HepG2 (cell line): ENCODE results near the gene MYLK. TPM values are rescaled to one million over a fixed set of nuclear protein-coding genes. Genes with fewer than 3 reads are reported as not detected.

Source experiments
- AHR ChIP-seq: IDR thresholded peaks from 2 replicates; pipeline ENCODE4 v1.6.1; 2018; ENCODE audit warnings: missing genetic modification reagents, missing compliant biosample characterization
- ARHGAP35 ChIP-seq: sonication (generic); formaldehyde crosslinking; IDR thresholded peaks from 2 replicates; pipeline ENCODE4 v1.9.0; 2022; ENCODE audit warnings: mild to moderate bottlenecking, inconsistent platforms, moderate library complexity, missing genetic modification reagents, borderline replicate concordance
- CAMTA2 ChIP-seq: sonication (generic); formaldehyde crosslinking; IDR thresholded peaks from 2 replicates; pipeline ENCODE4 v1.4.0; 2020; ENCODE audit warnings: mild to moderate bottlenecking, missing genetic modification reagents, borderline replicate concordance
- CC2D1A ChIP-seq: sonication (generic); formaldehyde crosslinking; IDR thresholded peaks from 2 replicates; pipeline ENCODE4 v1.8.1; 2023; ENCODE audit warnings: mild to moderate bottlenecking, missing genetic modification reagents
- CHD2 ChIP-seq: IDR thresholded peaks from 2 replicates; pipeline ENCODE4 v1.6.1; 2011; ENCODE audit warnings: low read depth, low read length, improper control_type of control experiment
- CREB1 ChIP-seq, 2 experiments: fragments of 450-650 bp in 1 of 2; IDR thresholded peaks; 2 replicates each; pipeline ENCODE4 v1.6.1; 2016 to 2017; ENCODE audit warnings: control low read depth in 1 of 2, mild to moderate bottlenecking in 1 of 2, missing compliant biosample characterization in 1 of 2, missing genetic modification characterization in 1 of 2
- HOMEZ ChIP-seq: IDR thresholded peaks from 2 replicates; pipeline ENCODE4 v1.6.1; 2016; ENCODE audit warnings: low read depth
- IKZF5 ChIP-seq: IDR thresholded peaks from 2 replicates; pipeline ENCODE4 v1.6.1; 2018; ENCODE audit warnings: missing genetic modification reagents, mild to moderate bottlenecking, missing compliant biosample characterization
- PHF5A ChIP-seq: IDR thresholded peaks from one replicate; pipeline ENCODE4 v1.6.1; 2018; ENCODE audit warnings: low read depth, missing genetic modification reagents; ENCODE audit not compliant: unreplicated experiment
- RNF2 ChIP-seq: fragments of 450-650 bp; conservative IDR thresholded peaks from 2 replicates; pipeline ENCODE4 v1.6.1; 2016; ENCODE audit warnings: low read depth
- SMARCE1 ChIP-seq: fragments of 450-650 bp; IDR thresholded peaks from 2 replicates; pipeline ENCODE4 v1.6.1; 2017; ENCODE audit warnings: borderline replicate concordance
- TGIF2 ChIP-seq: IDR thresholded peaks from 2 replicates; pipeline ENCODE4 v1.6.1; 2016; ENCODE audit warnings: control low read depth, missing compliant biosample characterization
- TSC22D2 ChIP-seq: sonication (generic); formaldehyde crosslinking; IDR thresholded peaks from 2 replicates; pipeline ENCODE4 v1.5.1; 2020; ENCODE audit warnings: missing genetic modification reagents, mild to moderate bottlenecking, borderline replicate concordance
- ZNF121 ChIP-seq: sonication (generic); formaldehyde crosslinking; IDR thresholded peaks from 2 replicates; pipeline ENCODE4 v1.5.0; 2020; ENCODE audit warnings: mild to moderate bottlenecking, missing genetic modification reagents
- ZNF776 ChIP-seq: sonication (generic); formaldehyde crosslinking; IDR thresholded peaks from 2 replicates; pipeline ENCODE4 v1.4.0; 2020; ENCODE audit warnings: mild to moderate bottlenecking, missing genetic modification reagents
- polyA plus RNA-seq, 8 experiments: library from polyadenylated mRNA; depleted of rRNA in 3 of 8; stranded (reverse) in 7 of 8; unstranded in 1 of 8; fragments of >200 nt; fragmentation: Illumina TruSeq in 4 of 8; extraction: Trizol in 4 of 8; gene quantifications; 2 replicates each; pipeline versions ENCODE4 v1.2.1 to v1.2.3, GENCODE V29; 2011 to 2016; ENCODE audit warnings: low read depth in 4 of 8, missing spikeins in 1 of 8, mixed read lengths in 1 of 8; ENCODE audit not compliant: insufficient read depth in 1 of 8
- total RNA-seq, 5 experiments: library from RNA; depleted of rRNA; stranded (reverse); fragments of >200 nt; fragmentation: Illumina TruSeq; extraction: Trizol; gene quantifications; 2 replicates each; pipeline ENCODE4 v1.2.3, GENCODE V29; 2016; ENCODE audit warnings: low read depth in 1 of 5
- TF ChIP-seq, protein P1 (sequence below): sonication (generic); formaldehyde crosslinking; IDR thresholded peaks from 2 replicates; pipeline ENCODE4 v1.5.0; 2020; ENCODE audit warnings: mild to moderate bottlenecking, missing genetic modification reagents
- TF ChIP-seq, protein P2 (sequence below): sonication (generic); formaldehyde crosslinking; IDR thresholded peaks from 2 replicates; pipeline ENCODE4 v1.4.0; 2020; ENCODE audit warnings: missing genetic modification reagents, mild to moderate bottlenecking, borderline replicate concordance
- TF ChIP-seq, protein P3 (sequence below): sonication (generic); formaldehyde crosslinking; conservative IDR thresholded peaks from 2 replicates; pipeline ENCODE4 v1.4.0; 2020; ENCODE audit warnings: mild to moderate bottlenecking, missing genetic modification reagents, moderate library complexity

The MYLK gene
- total and polyA plus RNA-seq, 2 of the 13 experiments (the other 11 are each of a cell fraction or from before 2014, with no cell fraction given): 10.6 to 34.9 TPM

- TF ChIP-seq, protein P1, sequence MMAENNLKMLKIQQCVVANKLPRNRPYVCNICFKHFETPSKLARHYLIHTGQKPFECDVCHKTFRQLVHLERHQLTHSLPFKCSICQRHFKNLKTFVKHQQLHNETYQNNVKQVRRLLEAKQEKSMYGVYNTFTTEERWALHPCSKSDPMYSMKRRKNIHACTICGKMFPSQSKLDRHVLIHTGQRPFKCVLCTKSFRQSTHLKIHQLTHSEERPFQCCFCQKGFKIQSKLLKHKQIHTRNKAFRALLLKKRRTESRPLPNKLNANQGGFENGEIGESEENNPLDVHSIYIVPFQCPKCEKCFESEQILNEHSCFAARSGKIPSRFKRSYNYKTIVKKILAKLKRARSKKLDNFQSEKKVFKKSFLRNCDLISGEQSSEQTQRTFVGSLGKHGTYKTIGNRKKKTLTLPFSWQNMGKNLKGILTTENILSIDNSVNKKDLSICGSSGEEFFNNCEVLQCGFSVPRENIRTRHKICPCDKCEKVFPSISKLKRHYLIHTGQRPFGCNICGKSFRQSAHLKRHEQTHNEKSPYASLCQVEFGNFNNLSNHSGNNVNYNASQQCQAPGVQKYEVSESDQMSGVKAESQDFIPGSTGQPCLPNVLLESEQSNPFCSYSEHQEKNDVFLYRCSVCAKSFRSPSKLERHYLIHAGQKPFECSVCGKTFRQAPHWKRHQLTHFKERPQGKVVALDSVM (CRISPR knock-in tag): no peak
- no peak; the same call in 1 of the 2 replicates for TF ChIP-seq RNF2
- peak; percentile 64 for TF ChIP-seq IKZF5 (CRISPR knock-in tag)
- peak; percentile 40 for TF ChIP-seq PHF5A (CRISPR knock-in tag)
- no peak for TF ChIP-seq ZNF776 (CRISPR knock-in tag)
- no peak for TF ChIP-seq ZNF121
- TF ChIP-seq, protein P2, sequence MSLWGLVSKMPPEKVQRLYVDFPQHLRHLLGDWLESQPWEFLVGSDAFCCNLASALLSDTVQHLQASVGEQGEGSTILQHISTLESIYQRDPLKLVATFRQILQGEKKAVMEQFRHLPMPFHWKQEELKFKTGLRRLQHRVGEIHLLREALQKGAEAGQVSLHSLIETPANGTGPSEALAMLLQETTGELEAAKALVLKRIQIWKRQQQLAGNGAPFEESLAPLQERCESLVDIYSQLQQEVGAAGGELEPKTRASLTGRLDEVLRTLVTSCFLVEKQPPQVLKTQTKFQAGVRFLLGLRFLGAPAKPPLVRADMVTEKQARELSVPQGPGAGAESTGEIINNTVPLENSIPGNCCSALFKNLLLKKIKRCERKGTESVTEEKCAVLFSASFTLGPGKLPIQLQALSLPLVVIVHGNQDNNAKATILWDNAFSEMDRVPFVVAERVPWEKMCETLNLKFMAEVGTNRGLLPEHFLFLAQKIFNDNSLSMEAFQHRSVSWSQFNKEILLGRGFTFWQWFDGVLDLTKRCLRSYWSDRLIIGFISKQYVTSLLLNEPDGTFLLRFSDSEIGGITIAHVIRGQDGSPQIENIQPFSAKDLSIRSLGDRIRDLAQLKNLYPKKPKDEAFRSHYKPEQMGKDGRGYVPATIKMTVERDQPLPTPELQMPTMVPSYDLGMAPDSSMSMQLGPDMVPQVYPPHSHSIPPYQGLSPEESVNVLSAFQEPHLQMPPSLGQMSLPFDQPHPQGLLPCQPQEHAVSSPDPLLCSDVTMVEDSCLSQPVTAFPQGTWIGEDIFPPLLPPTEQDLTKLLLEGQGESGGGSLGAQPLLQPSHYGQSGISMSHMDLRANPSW (CRISPR knock-in tag): 0 out of 2 replicates have a peak, but pooled peaks have one; percentile 66
- TF ChIP-seq, protein P3, sequence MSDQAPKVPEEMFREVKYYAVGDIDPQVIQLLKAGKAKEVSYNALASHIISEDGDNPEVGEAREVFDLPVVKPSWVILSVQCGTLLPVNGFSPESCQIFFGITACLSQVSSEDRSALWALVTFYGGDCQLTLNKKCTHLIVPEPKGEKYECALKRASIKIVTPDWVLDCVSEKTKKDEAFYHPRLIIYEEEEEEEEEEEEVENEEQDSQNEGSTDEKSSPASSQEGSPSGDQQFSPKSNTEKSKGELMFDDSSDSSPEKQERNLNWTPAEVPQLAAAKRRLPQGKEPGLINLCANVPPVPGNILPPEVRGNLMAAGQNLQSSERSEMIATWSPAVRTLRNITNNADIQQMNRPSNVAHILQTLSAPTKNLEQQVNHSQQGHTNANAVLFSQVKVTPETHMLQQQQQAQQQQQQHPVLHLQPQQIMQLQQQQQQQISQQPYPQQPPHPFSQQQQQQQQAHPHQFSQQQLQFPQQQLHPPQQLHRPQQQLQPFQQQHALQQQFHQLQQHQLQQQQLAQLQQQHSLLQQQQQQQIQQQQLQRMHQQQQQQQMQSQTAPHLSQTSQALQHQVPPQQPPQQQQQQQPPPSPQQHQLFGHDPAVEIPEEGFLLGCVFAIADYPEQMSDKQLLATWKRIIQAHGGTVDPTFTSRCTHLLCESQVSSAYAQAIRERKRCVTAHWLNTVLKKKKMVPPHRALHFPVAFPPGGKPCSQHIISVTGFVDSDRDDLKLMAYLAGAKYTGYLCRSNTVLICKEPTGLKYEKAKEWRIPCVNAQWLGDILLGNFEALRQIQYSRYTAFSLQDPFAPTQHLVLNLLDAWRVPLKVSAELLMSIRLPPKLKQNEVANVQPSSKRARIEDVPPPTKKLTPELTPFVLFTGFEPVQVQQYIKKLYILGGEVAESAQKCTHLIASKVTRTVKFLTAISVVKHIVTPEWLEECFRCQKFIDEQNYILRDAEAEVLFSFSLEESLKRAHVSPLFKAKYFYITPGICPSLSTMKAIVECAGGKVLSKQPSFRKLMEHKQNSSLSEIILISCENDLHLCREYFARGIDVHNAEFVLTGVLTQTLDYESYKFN (CRISPR knock-in tag): peak; percentile 93; the same call in 1 of the 2 replicates
- no peak for TF ChIP-seq ARHGAP35 (CRISPR knock-in tag)
- TF ChIP-seq TSC22D2: no peak
- peak; percentile 91 for TF ChIP-seq HOMEZ (CRISPR knock-in tag)
- TF ChIP-seq TGIF2: no peak
- no peak for TF ChIP-seq CAMTA2
- TF ChIP-seq AHR: no peak
- no peak for TF ChIP-seq CHD2
- peak; percentile 73; the same call in 1 of the 2 replicates for TF ChIP-seq SMARCE1
- no peak for TF ChIP-seq CC2D1A (CRISPR knock-in tag)
- no peak for TF ChIP-seq CREB1 (IDR thresholded peaks at IDR 0.05)
- peak; percentile 57; the same call in 1 of the 2 replicates for TF ChIP-seq CREB1 (CRISPR knock-in tag; IDR thresholded peaks at IDR 0.05)
Measured at GRCh38 chr3:123750659-123751420, 133.3 kb downstream of the MYLK start (continued).
